Activated naive CD8-positive, alpha-beta T cell treated with anti-CD3 and anti-CD28 coated beads, Interleukin-2, amount 10 ng/mL, durations not matched to agents 7 days and 5 days (primary cell): ENCODE results near the gene ATE1. TPM values are rescaled to one million over a fixed set of nuclear protein-coding genes. Genes with fewer than 3 reads are reported as not detected.
"Not testable (repeated sequence)": the region's sequence is repeated elsewhere in the genome, so short reads cannot be mapped to it uniquely, and the experiment has no call there.

Source experiments
- ATAC-seq: fragments of 150-1000 bp; cut with Tn5 transposase; one replicate; pipeline ENCODE4 v1.10.0; 2021; ENCODE audit warnings: low read depth, moderate library complexity
- POLR2A ChIA-PET: fragments of 350-600 bp; sonication (Branson Sonifier 250); formaldehyde crosslinking; loops from one replicate; lab custom pipeline; 2021; ENCODE audit warnings: antibody characterized with exemption; lab: Charles Lee
- DNase-seq: peaks from one replicate; pipeline ENCODE4 v3.0.0; 2021
- H3K27ac Mint-ChIP-seq: one replicate; pipeline ENCODE4 v1.8.0; 2022; ENCODE audit warnings: mild to moderate bottlenecking, mixed read lengths
- H3K27me3 Mint-ChIP-seq: one replicate; pipeline ENCODE4 v1.8.0; 2022; ENCODE audit warnings: mild to moderate bottlenecking, moderate library complexity, mixed read lengths
- H3K36me3 Mint-ChIP-seq: one replicate; pipeline ENCODE4 v1.8.0; 2021; ENCODE audit warnings: mild to moderate bottlenecking, mixed read lengths
- H3K4me1 Mint-ChIP-seq: one replicate; pipeline ENCODE4 v1.8.0; 2021; ENCODE audit warnings: mixed read lengths
- H3K4me3 Mint-ChIP-seq: one replicate; pipeline ENCODE4 v1.8.0; 2022; ENCODE audit warnings: mild to moderate bottlenecking, moderate library complexity, mixed read lengths
- H3K9me3 Mint-ChIP-seq: one replicate; pipeline ENCODE4 v1.8.0; 2021; ENCODE audit warnings: mixed read lengths
- total RNA-seq, 2 experiments: library from RNA; stranded (reverse); gene quantifications; one replicate each; pipeline ENCODE4 v1.2.3, GENCODE V29; 2021

Gene ATE1
- total RNA-seq, 2 experiments from 2014 or later = 21.9 to 27.1 TPM

DNA sequence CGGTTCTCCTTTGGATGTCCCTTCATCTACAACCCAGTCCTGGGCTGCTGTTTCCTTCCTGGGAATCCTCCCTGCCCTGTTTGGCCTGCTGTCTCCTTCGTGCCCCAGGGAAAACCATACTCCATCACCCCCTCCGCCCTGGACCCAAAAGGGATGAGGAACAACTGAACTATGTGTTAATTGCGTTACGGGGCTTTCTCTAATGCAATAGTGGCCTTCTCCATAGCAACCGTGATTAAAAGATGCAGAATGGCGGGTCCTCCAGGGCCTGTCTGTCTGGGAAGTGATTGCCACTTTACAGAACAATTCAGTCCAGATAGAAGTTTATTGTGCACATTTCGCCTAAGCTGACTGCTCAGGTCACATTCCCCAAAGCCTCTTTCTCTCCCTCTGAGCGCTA, 217.6 kb downstream of the ATE1 start:
- Mint-ChIP-seq H3K27ac (no peak overlapping the region), H3K4me3 (no peak overlapping the region), H3K36me3 (no peaks in the 10 kb centered on the region), H3K27me3 (peaks cover 12% of the 10 kb centered on the region), H3K9me3 (no peaks in the 10 kb centered on the region), H3K4me1 (no peaks in the 10 kb centered on the region)
- POLR2A ChIA-PET = no interaction called here
- DNase-seq = no peak
- no peak for ATAC-seq

DNA sequence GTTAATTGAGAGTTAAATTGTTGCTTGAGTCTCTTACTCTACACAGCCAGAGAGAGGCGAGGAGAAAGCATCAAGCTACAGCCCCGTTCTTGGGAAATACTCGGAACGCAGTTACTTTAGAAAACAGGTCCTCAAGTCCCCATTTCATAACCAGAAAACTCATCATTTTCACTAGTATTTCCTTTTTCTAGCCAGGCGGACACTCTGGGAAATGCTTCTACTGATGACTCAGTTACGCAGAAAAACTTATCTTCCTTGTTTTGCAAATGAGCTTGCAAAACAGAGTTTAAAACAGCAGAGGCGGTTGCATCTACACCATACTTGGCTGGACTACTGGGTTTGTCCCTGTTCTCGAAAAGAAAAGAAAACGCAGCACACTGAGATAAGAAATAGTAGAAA, 218.2 kb downstream of the ATE1 start:
- no peaks in the 10 kb centered on the region for H3K9me3 Mint-ChIP-seq
- peaks cover 12% of the 10 kb centered on the region for H3K27me3 Mint-ChIP-seq
- ATAC-seq (no peak), DNase-seq (no peak)
- POLR2A ChIA-PET = no interaction called here
- H3K36me3 Mint-ChIP-seq = no peaks in the 10 kb centered on the region
- no peak overlapping the region for H3K4me3 Mint-ChIP-seq
- H3K27ac Mint-ChIP-seq = no peak overlapping the region
- no peaks in the 10 kb centered on the region for H3K4me1 Mint-ChIP-seq

DNA sequence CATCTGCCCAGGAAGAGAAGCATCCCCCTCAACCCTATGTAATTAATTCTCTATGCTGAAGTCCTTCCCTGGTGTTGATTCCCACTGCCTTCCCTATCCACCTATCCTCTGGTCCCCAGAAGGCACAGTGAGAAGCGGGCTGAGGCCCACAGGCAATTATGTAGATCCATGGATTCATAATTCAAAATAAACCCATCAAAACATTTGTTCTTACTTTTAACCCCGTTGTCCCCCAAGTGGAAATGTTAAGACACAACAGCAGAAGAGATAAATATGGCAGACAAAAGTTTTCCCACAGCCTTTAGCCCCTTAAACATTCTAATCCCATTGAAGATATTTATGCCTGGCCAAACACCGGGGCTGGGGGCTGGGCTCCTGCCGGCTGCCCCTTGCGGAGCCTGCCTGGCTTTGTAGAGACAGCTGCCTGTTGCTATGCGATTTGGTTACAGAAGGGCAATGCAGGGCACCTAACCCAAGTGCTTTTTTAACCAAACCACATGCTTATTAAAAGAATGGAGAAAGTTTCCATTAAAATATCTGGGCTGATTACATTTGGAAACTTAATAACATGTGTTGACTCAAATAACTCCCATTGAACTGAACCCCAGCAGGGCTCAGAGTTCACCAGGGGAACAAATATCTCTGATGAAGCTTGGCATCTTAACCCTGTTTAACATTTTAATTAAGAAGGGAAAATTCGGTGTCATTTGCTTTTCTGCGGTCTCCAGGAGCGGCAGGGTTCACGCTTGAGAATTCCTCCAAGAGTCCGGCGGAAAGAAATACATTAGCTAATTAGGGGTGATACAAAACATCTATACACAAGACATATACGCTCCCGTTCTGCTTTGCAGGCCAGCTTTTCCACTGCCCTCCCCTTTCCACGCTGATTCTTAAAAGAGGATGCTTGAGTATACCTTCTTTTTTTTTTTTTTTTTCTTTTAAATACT, 218.8 kb downstream of the ATE1 start:
- peaks cover 12% of the 10 kb centered on the region for H3K27me3 Mint-ChIP-seq
- DNase-seq (no peak), ATAC-seq (no peak)
- POLR2A ChIA-PET = no interaction called here
- no peak overlapping the region for H3K4me3 Mint-ChIP-seq
- H3K9me3 Mint-ChIP-seq = no peaks in the 10 kb centered on the region
- no peak overlapping the region for H3K27ac Mint-ChIP-seq
- H3K36me3 Mint-ChIP-seq = no peaks in the 10 kb centered on the region
- H3K4me1 Mint-ChIP-seq = no peaks in the 10 kb centered on the region

DNA sequence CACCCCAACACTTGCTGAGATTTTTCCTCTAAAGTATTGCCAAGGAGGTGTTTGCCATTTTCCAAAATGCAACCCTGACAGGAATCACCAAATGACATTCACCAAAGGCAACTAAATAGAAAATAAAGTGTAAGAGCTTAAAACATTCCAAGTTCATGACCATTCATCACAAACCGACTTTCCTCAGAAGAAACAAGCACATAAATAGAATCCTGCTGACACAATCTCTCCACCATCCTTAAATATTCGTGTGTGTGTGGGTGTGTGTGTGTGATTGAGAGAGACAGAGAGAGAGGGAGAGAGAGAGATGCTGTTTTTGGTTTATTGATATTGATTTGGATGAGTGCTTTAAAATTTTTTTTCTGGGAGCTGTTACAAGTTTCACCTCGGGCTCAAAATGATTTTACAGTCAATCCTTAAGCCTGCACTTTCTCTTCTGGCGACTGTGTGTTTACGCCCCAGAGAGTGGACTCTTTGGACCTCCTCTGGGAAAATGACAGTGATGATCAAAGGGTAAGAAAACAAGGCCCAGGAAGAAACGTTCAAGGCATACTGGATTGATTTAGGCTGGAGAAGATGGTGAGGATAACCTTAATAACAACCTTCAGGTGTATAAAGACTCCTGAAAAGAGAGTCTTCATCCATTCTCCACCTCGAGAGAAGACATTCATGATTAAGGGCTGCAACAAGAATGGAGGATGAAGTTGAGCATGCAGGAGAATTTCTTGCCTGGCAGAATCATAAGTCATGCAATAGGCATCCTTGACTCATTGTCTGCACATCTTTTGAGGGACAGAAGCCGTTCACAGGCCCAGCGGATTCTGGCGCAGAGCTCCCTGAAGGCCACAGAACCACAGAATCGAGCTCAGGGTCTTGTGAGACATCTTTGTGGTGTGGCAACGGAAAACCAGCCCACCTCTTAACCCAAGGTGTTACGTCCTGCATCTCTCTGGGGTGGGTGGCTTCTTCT, 225.2 kb downstream of the ATE1 start:
- Mint-ChIP-seq H3K4me3 (no peak overlapping the region), H3K36me3 (no peaks in the 10 kb centered on the region)

GRCh38 chr10:121700416-121700815, 227.4 kb downstream of the ATE1 start:
- Mint-ChIP-seq H3K9me3 (peaks cover 5% of the 10 kb centered on the region), H3K4me1 (no peaks in the 10 kb centered on the region), H3K27me3 (no peaks in the 10 kb centered on the region), H3K27ac (no peak overlapping the region), H3K36me3 (no peaks in the 10 kb centered on the region), H3K4me3 (no peak overlapping the region)
- POLR2A ChIA-PET = no interaction called here
- DNase-seq (no peak), ATAC-seq (no peak)

More for the DNA sequence above, 225.2 kb downstream of the ATE1 start:
- DNase-seq (no peak), ATAC-seq (no peak)
- POLR2A ChIA-PET = no interaction called here
- Mint-ChIP-seq H3K27me3 (no peaks in the 10 kb centered on the region), H3K27ac (no peak overlapping the region), H3K9me3 (peaks cover 5% of the 10 kb centered on the region), H3K4me1 (no peaks in the 10 kb centered on the region)

- H3K27me3 Mint-ChIP-seq, H3K27ac Mint-ChIP-seq, H3K9me3 Mint-ChIP-seq, H3K36me3 Mint-ChIP-seq, ATAC-seq, DNase-seq, H3K4me3 Mint-ChIP-seq, H3K4me1 Mint-ChIP-seq, POLR2A ChIA-PET: not testable (repeated sequence)
These were observed 228.1 kb downstream of the ATE1 start for GRCh38 chr10:121699703-121700102.

DNA sequence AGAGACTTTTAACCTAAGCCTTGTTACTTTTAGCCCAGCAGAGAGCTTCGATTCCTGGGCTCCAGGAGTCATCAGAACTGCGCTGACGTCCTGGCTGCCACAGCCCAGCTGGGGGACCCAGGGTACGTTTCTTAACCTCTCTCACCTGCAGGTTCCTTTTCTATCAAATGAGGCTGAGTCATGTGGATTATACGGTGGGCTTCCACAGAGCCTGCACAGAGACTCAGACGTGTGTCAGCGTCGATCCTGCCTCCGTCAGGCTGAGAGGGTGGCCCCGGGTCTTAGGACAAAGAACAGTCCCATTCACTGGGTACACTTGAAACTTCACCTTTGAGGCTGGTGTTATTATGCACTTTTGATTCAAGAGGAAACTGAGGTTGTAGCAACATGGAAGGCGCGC, 228.9 kb downstream of the ATE1 start:
- H3K9me3 Mint-ChIP-seq = peaks cover 5% of the 10 kb centered on the region
- ATAC-seq = no peak

GRCh38 chr10:121698336-121698735, 229.5 kb downstream of the ATE1 start:
- DNase-seq (no peak), ATAC-seq (no peak)
- no peak overlapping the region for H3K4me3 Mint-ChIP-seq
- no peaks in the 10 kb centered on the region for H3K27me3 Mint-ChIP-seq
- H3K9me3 Mint-ChIP-seq = peaks cover 5% of the 10 kb centered on the region
- no peaks in the 10 kb centered on the region for H3K36me3 Mint-ChIP-seq
- no peaks in the 10 kb centered on the region for H3K4me1 Mint-ChIP-seq
- POLR2A ChIA-PET = no interaction called here
- no peak overlapping the region for H3K27ac Mint-ChIP-seq

More for the DNA sequence above, 228.9 kb downstream of the ATE1 start:
- Mint-ChIP-seq H3K36me3 (no peaks in the 10 kb centered on the region), H3K4me1 (no peaks in the 10 kb centered on the region), H3K27me3 (no peaks in the 10 kb centered on the region), H3K4me3 (no peak overlapping the region), H3K27ac (no peak overlapping the region)
- DNase-seq = no peak
- POLR2A ChIA-PET = no interaction called here

- no peak overlapping the region for H3K27ac Mint-ChIP-seq
- no peaks in the 10 kb centered on the region for H3K27me3 Mint-ChIP-seq
- no peaks in the 10 kb centered on the region for H3K4me1 Mint-ChIP-seq
- no peak for ATAC-seq
- H3K9me3 Mint-ChIP-seq = peaks cover 5% of the 10 kb centered on the region
- no peak for DNase-seq
- H3K36me3 Mint-ChIP-seq = no peaks in the 10 kb centered on the region
- POLR2A ChIA-PET = no interaction called here
- H3K4me3 Mint-ChIP-seq = no peak overlapping the region
These were observed 231.0 kb downstream of the ATE1 start for GRCh38 chr10:121696854-121697253.

GRCh38 chr10:121695731-121696464, 231.9 kb downstream of the ATE1 start:
- H3K4me3 Mint-ChIP-seq = no peak overlapping the region
- no peak overlapping the region for H3K27ac Mint-ChIP-seq
- ATAC-seq = no peak
- no peaks in the 10 kb centered on the region for H3K27me3 Mint-ChIP-seq
- peaks cover 3% of the 10 kb centered on the region for H3K9me3 Mint-ChIP-seq
- H3K4me1 Mint-ChIP-seq = no peaks in the 10 kb centered on the region
- no peaks in the 10 kb centered on the region for H3K36me3 Mint-ChIP-seq
- POLR2A ChIA-PET = no interaction called here
- no peak for DNase-seq

DNA sequence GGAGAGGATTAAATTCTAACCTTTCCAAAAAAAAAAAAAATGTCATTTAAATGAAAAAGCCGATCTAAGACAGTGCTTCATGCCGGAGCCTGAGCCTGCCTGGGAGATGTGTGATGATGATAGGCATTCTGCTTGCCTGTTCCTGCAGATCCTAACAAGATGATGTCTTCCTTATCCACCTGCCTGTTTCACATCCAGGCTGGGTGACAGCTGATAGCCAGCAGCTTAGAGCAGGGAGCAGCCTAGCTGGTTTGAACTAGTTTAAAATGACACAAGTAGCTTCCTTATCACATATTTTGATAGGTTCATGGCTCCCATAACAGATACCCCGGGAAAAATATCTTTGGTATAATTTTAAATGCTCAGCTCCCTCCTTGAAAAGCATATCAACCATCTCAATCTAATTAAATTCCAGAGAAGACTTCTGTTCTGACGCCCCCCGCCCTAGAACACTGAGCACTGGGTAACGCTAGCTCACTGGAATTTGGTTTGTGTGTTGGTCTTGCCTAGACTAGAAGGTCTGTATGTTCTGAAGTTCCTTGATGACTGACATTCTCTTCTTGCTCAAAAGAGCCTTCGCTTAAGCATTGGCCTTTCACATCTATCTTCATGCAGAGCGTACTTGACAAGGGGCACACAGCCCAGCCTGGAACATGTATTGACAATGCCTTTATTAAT, 232.7 kb downstream of the ATE1 start:
- H3K36me3 Mint-ChIP-seq = no peaks in the 10 kb centered on the region
- peaks cover 3% of the 10 kb centered on the region for H3K9me3 Mint-ChIP-seq
- DNase-seq (no peak), ATAC-seq (no peak)
- H3K27ac Mint-ChIP-seq = no peak overlapping the region
- no peaks in the 10 kb centered on the region for H3K27me3 Mint-ChIP-seq
- no peak overlapping the region for H3K4me3 Mint-ChIP-seq
- POLR2A ChIA-PET = no interaction called here
- H3K4me1 Mint-ChIP-seq = no peaks in the 10 kb centered on the region

- Mint-ChIP-seq H3K9me3 (no peaks in the 10 kb centered on the region), H3K27me3 (no peaks in the 10 kb centered on the region), H3K4me1 (no peaks in the 10 kb centered on the region), H3K4me3 (no peak overlapping the region), H3K27ac (no peak overlapping the region), H3K36me3 (no peaks in the 10 kb centered on the region)
- POLR2A ChIA-PET = no interaction called here
- ATAC-seq (no peak), DNase-seq (no peak)
These were observed 233.4 kb downstream of the ATE1 start for GRCh38 chr10:121694327-121694965.
